Stimulated activated CD4-positive, alpha-beta T cell treated with anti-CD3 and anti-CD28 coated beads, Interleukin-4, amount 100 ng/mL, for 48 hours (primary cell): ENCODE results near the gene RIMBP2.

Experiments used
- DNase-seq, 2 donors: peaks; one replicate each; pipeline ENCODE4 v3.0.0-alpha.2; 2020; ENCODE audit warnings: low read depth in 2 of 2

The RIMBP2 gene

GRCh38 chr12:130423991-130424857 lies 291.9 kb downstream of the RIMBP2 start:
- no peak for DNase-seq

GRCh38 chr12:130423136-130423535 lies 293.0 kb downstream of the RIMBP2 start:
- DNase-seq = no peak

- DNase-seq = no peak
Observed at GRCh38 chr12:130422676-130423075, 293.4 kb downstream of the RIMBP2 start.

- no peak for DNase-seq
Observed at GRCh38 chr12:130421896-130422295, 294.2 kb downstream of the RIMBP2 start.

- no peak for DNase-seq
Observed at GRCh38 chr12:130420071-130420470, 296.0 kb downstream of the RIMBP2 start.

- no peak for DNase-seq
Observed at GRCh38 chr12:130419116-130419515, 297.0 kb downstream of the RIMBP2 start.

- DNase-seq = no peak
Observed at GRCh38 chr12:130418251-130418650, 297.8 kb downstream of the RIMBP2 start.

- no peak for DNase-seq
Observed at GRCh38 chr12:130414381-130414780, 301.7 kb downstream of the RIMBP2 start.

- no peak for DNase-seq
Observed at GRCh38 chr12:130413909-130414308, 302.2 kb downstream of the RIMBP2 start.

- DNase-seq = no peak
Observed at GRCh38 chr12:130412384-130412783, 303.7 kb downstream of the RIMBP2 start.

GRCh38 chr12:130405332-130405731 lies 310.8 kb downstream of the RIMBP2 start:
- no peak for DNase-seq

- DNase-seq = no peak
Observed at GRCh38 chr12:130401703-130402102, 314.4 kb downstream of the RIMBP2 start.

- no peak for DNase-seq
Observed at GRCh38 chr12:130398100-130398848, 317.8 kb downstream of the RIMBP2 start.

- no peak for DNase-seq
Observed at GRCh38 chr12:130396667-130397066, 319.4 kb downstream of the RIMBP2 start.

GRCh38 chr12:130394906-130395305 lies 321.2 kb downstream of the RIMBP2 start:
- no peak for DNase-seq

- DNase-seq = no peak
Observed at GRCh38 chr12:130391186-130391585, 324.9 kb downstream of the RIMBP2 start.

- DNase-seq = no peak
Observed at GRCh38 chr12:130385193-130385592, 330.9 kb downstream of the RIMBP2 start.

GRCh38 chr12:130384234-130384633 lies 331.9 kb downstream of the RIMBP2 start:
- DNase-seq = no peak

- DNase-seq = no peak
Observed at GRCh38 chr12:130382818-130383217, 333.3 kb downstream of the RIMBP2 start.

- DNase-seq = no peak
Observed at GRCh38 chr12:130375296-130376287, 340.5 kb downstream of the RIMBP2 start.

- no peak for DNase-seq
Observed at GRCh38 chr12:130374083-130374482, 342.0 kb downstream of the RIMBP2 start.

- DNase-seq = no peak
Observed at GRCh38 chr12:130372936-130373335, 343.2 kb downstream of the RIMBP2 start.
